GM23338 (cell line): ENCODE results near the gene DNAL1. TPM values are rescaled to one million over a fixed set of nuclear protein-coding genes. Genes with fewer than 3 reads are reported as not detected.
A peak's percentile ranks its signal among the peaks of the same experiment; 100 is the strongest.

Experiments used
- ATAC-seq: fragments of 200-7000 bp; cut with Tn5 transposase; 3 replicates; pipeline ENCODE4 v1.9.1; 2020
- DNase-seq: peaks from one replicate; pipeline ENCODE4 v3.0.0-alpha.2; 2015; ENCODE audit warnings: low spot score
- H2AFZ ChIP-seq: fragments of 200-600 bp; sonication (generic); 2 replicates; pipeline ENCODE4 v1.8.0; 2016; ENCODE audit warnings: antibody characterized with exemption, mild to moderate bottlenecking, moderate library complexity
- H3F3A ChIP-seq: fragments of 200-600 bp; sonication (generic); replicated peaks from 2 replicates; pipeline ENCODE4 v1.8.0; 2017; ENCODE audit warnings: antibody characterized with exemption, mixed run types, low read depth
- H3K27ac ChIP-seq: fragments of 200-600 bp; sonication (generic); 2 replicates; pipeline ENCODE4 v1.6.1; 2016; ENCODE audit warnings: low read depth
- H3K27me3 ChIP-seq: fragments of 200-600 bp; sonication (generic); 2 replicates; pipeline ENCODE4 v1.8.0; 2016; ENCODE audit warnings: mild to moderate bottlenecking, mixed run types, moderate library complexity; ENCODE audit not compliant: insufficient read depth
- H3K36me3 ChIP-seq: fragments of 200-600 bp; sonication (generic); 2 replicates; pipeline ENCODE4 v1.8.0; 2016; ENCODE audit warnings: mild to moderate bottlenecking; ENCODE audit not compliant: insufficient read depth
- H3K4me1 ChIP-seq: fragments of 200-600 bp; sonication (generic); 2 replicates; pipeline ENCODE4 v1.8.0; 2016; ENCODE audit warnings: mild to moderate bottlenecking, moderate library complexity; ENCODE audit not compliant: insufficient read depth
- H3K4me2 ChIP-seq: fragments of 200-600 bp; sonication (generic); 2 replicates; pipeline ENCODE4 v1.7.1; 2017; ENCODE audit warnings: mixed run types
- H3K4me3 ChIP-seq: fragments of 200-600 bp; sonication (generic); 2 replicates; pipeline ENCODE4 v1.6.1; 2016; ENCODE audit warnings: mixed run types
- H3K79me2 ChIP-seq: fragments of 200-600 bp; sonication (generic); replicated peaks from 2 replicates; pipeline ENCODE4 v1.8.0; 2017; ENCODE audit warnings: mild to moderate bottlenecking; ENCODE audit not compliant: insufficient read depth
- H3K9me2 ChIP-seq: fragments of 200-600 bp; sonication (generic); 2 replicates; pipeline ENCODE4 v1.8.0; 2017; ENCODE audit not compliant: insufficient read depth
- H4K20me1 ChIP-seq: fragments of 200-600 bp; sonication (generic); replicated peaks from 2 replicates; pipeline ENCODE4 v1.8.0; 2017; ENCODE audit warnings: mild to moderate bottlenecking; ENCODE audit not compliant: insufficient read depth
- H3K27ac Mint-ChIP-seq: 2 replicates; pipeline ENCODE4 v1.8.0; 2020; ENCODE audit warnings: inconsistent platforms, mild to moderate bottlenecking, moderate library complexity, mixed read lengths
- H3K27me3 Mint-ChIP-seq: 3 replicates; pipeline ENCODE4 v1.8.0; 2022; ENCODE audit warnings: low read depth, mild to moderate bottlenecking, moderate library complexity, mixed read lengths, inconsistent platforms; ENCODE audit not compliant: insufficient read depth, poor library complexity
- H3K36me3 Mint-ChIP-seq: 3 replicates; pipeline ENCODE4 v1.8.0; 2021; ENCODE audit warnings: low read depth, mild to moderate bottlenecking, inconsistent platforms, moderate library complexity, mixed read lengths
- H3K4me1 Mint-ChIP-seq: 3 replicates; pipeline ENCODE4 v1.8.0; 2020; ENCODE audit warnings: mild to moderate bottlenecking, inconsistent platforms, mixed read lengths
- H3K4me3 Mint-ChIP-seq: 3 replicates; pipeline ENCODE4 v1.8.0; 2021; ENCODE audit warnings: moderate library complexity, mild to moderate bottlenecking, inconsistent platforms, mixed read lengths
- H3K9me3 Mint-ChIP-seq: 3 replicates; pipeline ENCODE4 v1.8.0; 2020; ENCODE audit warnings: moderate library complexity, mild to moderate bottlenecking, inconsistent platforms, mixed read lengths
- ETS1 ChIP-seq: IDR thresholded peaks from 2 replicates; pipeline ENCODE4 v1.6.1; 2016; ENCODE audit warnings: antibody characterized with exemption
- EZH2phosphoT487 ChIP-seq: fragments of 200-600 bp; sonication (generic); IDR thresholded peaks from one replicate; pipeline ENCODE4 v1.8.1; 2018; ENCODE audit warnings: antibody characterized with exemption; ENCODE audit not compliant: unreplicated experiment
- JUNB ChIP-seq: IDR thresholded peaks from one replicate; pipeline ENCODE4 v1.6.1; 2016; ENCODE audit warnings: antibody characterized with exemption; ENCODE audit not compliant: unreplicated experiment
- NANOG ChIP-seq: IDR thresholded peaks from 2 replicates; pipeline ENCODE4 v1.6.1; 2016; ENCODE audit warnings: antibody characterized with exemption, borderline replicate concordance
- POLR2AphosphoS5 ChIP-seq: IDR thresholded peaks from 2 replicates; pipeline ENCODE4 v1.6.1; 2016; ENCODE audit warnings: antibody characterized with exemption, low read depth
- REST ChIP-seq: IDR thresholded peaks from one replicate; pipeline ENCODE4 v1.6.1; 2018; ENCODE audit warnings: antibody characterized with exemption; ENCODE audit not compliant: unreplicated experiment
- STAT1 ChIP-seq: IDR thresholded peaks from one replicate; pipeline ENCODE4 v1.6.1; 2016; ENCODE audit warnings: antibody characterized with exemption; ENCODE audit not compliant: unreplicated experiment
- ZNF114 ChIP-seq: fragments of 250-450 bp; sonication (Bioruptor Pico); IDR thresholded peaks from 2 replicates; pipeline ENCODE4 v1.5.0; 2020; ENCODE audit warnings: mild to moderate bottlenecking, moderate library complexity
- ZNF462 ChIP-seq: fragments of 250-450 bp; sonication (Bioruptor Pico); IDR thresholded peaks from 2 replicates; pipeline ENCODE4 v1.5.0; 2020; ENCODE audit warnings: mild to moderate bottlenecking, moderate library complexity
- long read RNA-seq: library from polyadenylated mRNA; unstranded; transcript quantifications from one replicate; pipeline ENCODE4 v2.0.0, GENCODE V29; 2020; ENCODE audit not compliant: unreplicated experiment
- polyA plus RNA-seq: library from polyadenylated mRNA; unstranded; fragments of >200 nt; fragmentation: Nextera tagmentation; extraction: Ambion mirVana; gene quantifications from 2 replicates; pipeline ENCODE4 v1.2.1, GENCODE V29; 2016
- total RNA-seq: library from RNA; depleted of rRNA; stranded (reverse); fragments of >200 nt; shearing (Covaris generic); gene quantifications from 2 replicates; pipeline ENCODE4 v1.2.3, GENCODE V29; 2014; rRNA removed

DNAL1 gene
- total RNA-seq = 7.6 and 10.6 TPM in 2 replicates
- 23.6 and 29.3 TPM in 2 replicates for polyA plus RNA-seq
- long read RNA-seq, partial matches to known transcripts = 3 of 5 reads
- long read RNA-seq, other reads (novel, unspliced or antisense) = 0 of 5 reads

- Mint-ChIP-seq H3K4me3 (peak within 1 kb of the TSS; percentile 95), H3K4me1 (peaks cover 21% of the 10 kb centered on the region; the same call in 2 of the 3 replicates), H3K9me3 (no peaks in the 10 kb centered on the region; the same call in 1 of the 3 replicates), H3K36me3 (no peaks in the 10 kb centered on the region), H3K27me3 (peaks cover 5% of the 10 kb centered on the region), H3K27ac (peak within 1 kb of the TSS; percentile 97)
- Histone ChIP-seq H3K27me3 (no peaks in the 10 kb centered on the region), H3K9me2 (no peaks in the 10 kb centered on the region), H4K20me1 (no peaks in the 10 kb centered on the region), H3F3A (no peaks in the 10 kb centered on the region; the same call in 1 of the 2 replicates), H3K4me1 (peaks cover 13% of the 10 kb centered on the region; the same call in 1 of the 2 replicates), H3K79me2 (peaks cover 7% of the 10 kb centered on the region), H3K36me3 (no peaks in the 10 kb centered on the region), H3K4me3 (peak within 1 kb of the TSS; percentile 81), H3K4me2 (peak within 1 kb of the TSS; percentile 92), H3K27ac (peak within 1 kb of the TSS; percentile 90), H2AFZ (peak within 1 kb of the TSS; percentile 99)
- ATAC-seq (peak; percentile 99), DNase-seq (peak; percentile 95)
- TF ChIP-seq POLR2AphosphoS5 = peak; percentile 85
- no peak for TF ChIP-seq JUNB
- TF ChIP-seq EZH2phosphoT487 = no peak
- no peak for TF ChIP-seq ZNF114 (CRISPR knock-in tag)
- no peak for TF ChIP-seq NANOG
- TF ChIP-seq REST = no peak
- TF ChIP-seq STAT1 = no peak
- 0 out of 2 replicates have a peak, but pooled peaks have one; percentile 34 for TF ChIP-seq ETS1
These were observed at the start of gene DNAL1 for GRCh38 chr14:73644531-73645247. TSS of gene DNAL1 (plus strand) at chr14:73644986. CDS start at chr14:73645040, 54 bp downstream.

GRCh38 chr14:73599499-73599898, 45.3 kb upstream of the DNAL1 start:
- Histone ChIP-seq H4K20me1 (no peaks in the 10 kb centered on the region), H3K27me3 (no peaks in the 10 kb centered on the region), H3K27ac (no peak overlapping the region), H2AFZ (no peak overlapping the region), H3K4me2 (no peak overlapping the region), H3K36me3 (no peaks in the 10 kb centered on the region), H3K9me2 (no peaks in the 10 kb centered on the region), H3K4me3 (no peak overlapping the region), H3F3A (no peaks in the 10 kb centered on the region), H3K4me1 (no peaks in the 10 kb centered on the region), H3K79me2 (no peaks in the 10 kb centered on the region)
- no peak overlapping the region for H3K27ac Mint-ChIP-seq
- no peaks in the 10 kb centered on the region for H3K4me1 Mint-ChIP-seq
- no peak overlapping the region for H3K4me3 Mint-ChIP-seq
- DNase-seq (no peak), ATAC-seq (no peak)
- peaks cover under 1% of the 10 kb centered on the region; the same call in 1 of the 3 replicates for H3K36me3 Mint-ChIP-seq
- no peaks in the 10 kb centered on the region for H3K27me3 Mint-ChIP-seq
- H3K9me3 Mint-ChIP-seq = peaks cover 2% of the 10 kb centered on the region; the same call in 2 of the 3 replicates
- TF ChIP-seq ZNF462 = no peak
